Ectodermal cell (in vitro differentiated cells): ENCODE data around the gene KPNA1.
"Not testable (repeated sequence)": the region's sequence is repeated elsewhere in the genome, so short reads cannot be mapped to it uniquely, and the experiment has no call there.

Experiments used
- H3K27ac ChIP-seq: 2 replicates; pipeline ENCODE4 v1.7.0; 2013; ENCODE audit warnings: mild to moderate bottlenecking, low read depth, low read length; ENCODE audit not compliant: insufficient read depth, poor library complexity, severe bottlenecking
- H3K27me3 ChIP-seq: 2 replicates; pipeline ENCODE4 v1.7.0; 2013; ENCODE audit warnings: mild to moderate bottlenecking, low read length; ENCODE audit not compliant: insufficient read depth, control insufficient read depth, poor library complexity, severe bottlenecking
- H3K36me3 ChIP-seq: one replicate; pipeline ENCODE4 v1.7.0; 2013; ENCODE audit warnings: low read length; ENCODE audit not compliant: control insufficient read depth, insufficient read depth
- H3K4me1 ChIP-seq: one replicate; pipeline ENCODE4 v1.7.0; 2013; ENCODE audit warnings: low read length; ENCODE audit not compliant: control insufficient read depth, insufficient read depth
- H3K4me3 ChIP-seq: 2 replicates; pipeline ENCODE4 v1.7.0; 2013; ENCODE audit warnings: low read depth, low read length, control low read depth; ENCODE audit not compliant: insufficient read depth
- H3K9me3 ChIP-seq: 2 replicates; pipeline ENCODE4 v1.7.0; 2013; ENCODE audit warnings: mild to moderate bottlenecking, low read length, moderate library complexity; ENCODE audit not compliant: control insufficient read depth
- WGBS, 2 experiments: methylation state at CpG; one replicate each; pipeline ENCODE4 v1.1.7; 2013; ENCODE audit warnings: missing lambda C conversion rate in 2 of 2; 5-methylcytosine and 5-hydroxymethylcytosine counted together

The KPNA1 gene

GRCh38 chr3:122520861-122521260 lies 6.1 kb upstream of the KPNA1 start:
- Histone ChIP-seq H3K27me3 (no peaks in the 10 kb centered on the region), H3K9me3 (no peaks in the 10 kb centered on the region), H3K36me3 (no peaks in the 10 kb centered on the region), H3K27ac (no peak overlapping the region), H3K4me3 (no peak overlapping the region), H3K4me1 (no peaks in the 10 kb centered on the region)
- 88 to 89% methylated on average over 4 of the region's 4 CpGs for WGBS, 2 experiments

GRCh38 chr3:122519693-122520092 lies 5.0 kb upstream of the KPNA1 start:
- Histone ChIP-seq H3K27me3 (no peaks in the 10 kb centered on the region), H3K36me3 (no peaks in the 10 kb centered on the region), H3K27ac (no peak overlapping the region), H3K9me3 (no peaks in the 10 kb centered on the region), H3K4me1 (no peaks in the 10 kb centered on the region), H3K4me3 (no peak overlapping the region)

- peaks cover 4% of the 10 kb centered on the region for H3K4me1 ChIP-seq
- no peaks in the 10 kb centered on the region for H3K27me3 ChIP-seq
- no peaks in the 10 kb centered on the region for H3K9me3 ChIP-seq
- H3K36me3 ChIP-seq = no peaks in the 10 kb centered on the region
- no peak overlapping the region for H3K27ac ChIP-seq
- H3K4me3 ChIP-seq = no peak overlapping the region
- WGBS, 2 experiments = 87 to 94% methylated on average over 6 of the region's 6 CpGs
Observed at GRCh38 chr3:122516846-122517360, 2.2 kb upstream of the KPNA1 start.

- WGBS, 2 experiments = 92 to 96% methylated on average over 3 of the region's 3 CpGs
Observed at GRCh38 chr3:122515870-122516269, 1.1 kb upstream of the KPNA1 start.

GRCh38 chr3:122515020-122515468 lies 305 bp upstream of the KPNA1 start:
- 52% methylated on average over 19 of the region's 19 CpGs for WGBS, 2 experiments

More at GRCh38 chr3:122515870-122516269, 1.1 kb upstream of the KPNA1 start:
- H3K27ac ChIP-seq = no peak overlapping the region
- no peak overlapping the region for H3K4me3 ChIP-seq
- no peaks in the 10 kb centered on the region for H3K9me3 ChIP-seq
- no peaks in the 10 kb centered on the region for H3K36me3 ChIP-seq
- H3K27me3 ChIP-seq = no peaks in the 10 kb centered on the region
- peaks cover 7% of the 10 kb centered on the region for H3K4me1 ChIP-seq

GRCh38 chr3:122513386-122514122 lies 1.2 kb downstream of the KPNA1 start:
- H3K27ac ChIP-seq = peak overlapping the region; percentile 97
- H3K27me3 ChIP-seq = no peaks in the 10 kb centered on the region
- 8 to 13% methylated on average over 18 to 19 of the region's 19 CpGs for WGBS, 2 experiments
- no peaks in the 10 kb centered on the region for H3K36me3 ChIP-seq
- no peaks in the 10 kb centered on the region for H3K9me3 ChIP-seq
- peak overlapping the region; percentile 83 for H3K4me3 ChIP-seq
- peaks cover 7% of the 10 kb centered on the region for H3K4me1 ChIP-seq

More at GRCh38 chr3:122515020-122515468, 305 bp upstream of the KPNA1 start:
- Histone ChIP-seq H3K36me3 (no peaks in the 10 kb centered on the region), H3K27ac (peak overlapping the region; percentile 97), H3K9me3 (no peaks in the 10 kb centered on the region), H3K4me3 (peak overlapping the region; percentile 83), H3K27me3 (no peaks in the 10 kb centered on the region), H3K4me1 (peaks cover 7% of the 10 kb centered on the region)

GRCh38 chr3:122512284-122512683 lies 2.5 kb downstream of the KPNA1 start:
- Histone ChIP-seq H3K9me3 (no peaks in the 10 kb centered on the region), H3K36me3 (no peaks in the 10 kb centered on the region), H3K27ac (no peak overlapping the region), H3K4me3 (no peak overlapping the region), H3K27me3 (no peaks in the 10 kb centered on the region), H3K4me1 (peaks cover 7% of the 10 kb centered on the region)
- 78 to 84% methylated on average over 15 of the region's 15 CpGs for WGBS, 2 experiments

GRCh38 chr3:122510878-122511535 lies 3.7 kb downstream of the KPNA1 start:
- H3K36me3 ChIP-seq = no peaks in the 10 kb centered on the region
- H3K4me1 ChIP-seq = peaks cover 7% of the 10 kb centered on the region
- 87 to 90% methylated on average over 7 to 8 of the region's 8 CpGs for WGBS, 2 experiments
- H3K27me3 ChIP-seq = no peaks in the 10 kb centered on the region
- no peak overlapping the region for H3K4me3 ChIP-seq
- no peak overlapping the region for H3K27ac ChIP-seq
- no peaks in the 10 kb centered on the region for H3K9me3 ChIP-seq

GRCh38 chr3:122508944-122509343 lies 5.8 kb downstream of the KPNA1 start:
- H3K36me3 ChIP-seq, H3K27me3 ChIP-seq, H3K4me3 ChIP-seq, H3K4me1 ChIP-seq, H3K9me3 ChIP-seq, H3K27ac ChIP-seq: not testable (repeated sequence)
- 83 to 96% methylated on average over 9 of the region's 9 CpGs for WGBS, 2 experiments

GRCh38 chr3:122508135-122508914 lies 6.4 kb downstream of the KPNA1 start:
- H3K4me3 ChIP-seq = no peak overlapping the region
- no peaks in the 10 kb centered on the region for H3K27me3 ChIP-seq
- peaks cover 7% of the 10 kb centered on the region for H3K4me1 ChIP-seq
- H3K36me3 ChIP-seq = no peaks in the 10 kb centered on the region
- WGBS, 2 experiments = 88 to 100% methylated on average over 1 to 2 of the region's 2 CpGs
- H3K9me3 ChIP-seq = no peaks in the 10 kb centered on the region
- no peak overlapping the region for H3K27ac ChIP-seq
